GM18951 (cell line): ENCODE data around the gene PMPCA.
"Not testable (repeated sequence)": the region's sequence is repeated elsewhere in the genome, so short reads cannot be mapped to it uniquely, and the experiment has no call there.

Source experiments
- POLR2A ChIP-seq: IDR thresholded peaks from 4 replicates; pipeline ENCODE4 v1.6.1; 2011; ENCODE audit warnings: mild to moderate bottlenecking; ENCODE audit not compliant: insufficient read length, insufficient read depth; ENCODE audit errors: extremely low read depth
- in situ Hi-C: fragments of 300-500 bp; cut with MboI; formaldehyde crosslinking; loops from one replicate; pipeline ENCODE4 v1.12.0; 2022; ENCODE audit warnings: low sequenced_read_pairs, mixed read lengths, inconsistent platforms; ENCODE audit not compliant: unreplicated experiment

PMPCA gene

GRCh38 chr9:136402067-136402466 lies 8.4 kb upstream of the PMPCA start:
- in situ Hi-C loops = no loop called here
- TF ChIP-seq POLR2A = no peak

- TF ChIP-seq POLR2A = peak; percentile 20
- in situ Hi-C loops = no loop called here
Measured at GRCh38 chr9:136403538-136403914, 6.9 kb upstream of the PMPCA start.

- in situ Hi-C loops = no loop called here
- TF ChIP-seq POLR2A = no peak
Measured at GRCh38 chr9:136403915-136404800, 6.3 kb upstream of the PMPCA start.

GRCh38 chr9:136404801-136405136 lies 5.7 kb upstream of the PMPCA start:
- TF ChIP-seq POLR2A = no peak
- in situ Hi-C loops = no loop called here

GRCh38 chr9:136405481-136405880 lies 5.0 kb upstream of the PMPCA start:
- TF ChIP-seq POLR2A = no peak
- in situ Hi-C loops = no loop called here

- in situ Hi-C loops = not testable (repeated sequence)
Measured at GRCh38 chr9:136405904-136406303, 4.6 kb upstream of the PMPCA start.

- in situ Hi-C loops = not testable (repeated sequence)
Measured at GRCh38 chr9:136407061-136407460, 3.4 kb upstream of the PMPCA start.

- no peak for TF ChIP-seq POLR2A
- in situ Hi-C loops = no loop called here
Measured at GRCh38 chr9:136407911-136408310, 2.5 kb upstream of the PMPCA start.

- TF ChIP-seq POLR2A = no peak
- in situ Hi-C loops = no loop called here
Measured at GRCh38 chr9:136409557-136410455, 652 bp upstream of the PMPCA start.

- in situ Hi-C loops = no loop called here
- TF ChIP-seq POLR2A = no peak
Measured at GRCh38 chr9:136411378-136411777, 920 bp downstream of the PMPCA start.

GRCh38 chr9:136412962-136413361 lies 2.5 kb downstream of the PMPCA start:
- no peak for TF ChIP-seq POLR2A
- in situ Hi-C loops = no loop called here

GRCh38 chr9:136416427-136416826 lies 6.0 kb downstream of the PMPCA start:
- TF ChIP-seq POLR2A = no peak
- in situ Hi-C loops = no loop called here

GRCh38 chr9:136416914-136417313 lies 6.5 kb downstream of the PMPCA start:
- TF ChIP-seq POLR2A = no peak
- in situ Hi-C loops = no loop called here

- no peak for TF ChIP-seq POLR2A
Measured at GRCh38 chr9:136418182-136419091, 8.0 kb downstream of the PMPCA start.

More at GRCh38 chr9:136418182-136419091, 8.0 kb downstream of the PMPCA start:
- in situ Hi-C loops = no loop called here
